ENCODE results near the gene STAT2. TPM values are rescaled to one million over a fixed set of nuclear protein-coding genes. Genes with fewer than 3 reads are reported as not detected.
A peak's percentile ranks its signal among the peaks of the same experiment; 100 is the strongest.

Gene STAT2
- polyA plus RNA-seq, 3 donors, result 109 to 251 (median 142) TPM

DNA sequence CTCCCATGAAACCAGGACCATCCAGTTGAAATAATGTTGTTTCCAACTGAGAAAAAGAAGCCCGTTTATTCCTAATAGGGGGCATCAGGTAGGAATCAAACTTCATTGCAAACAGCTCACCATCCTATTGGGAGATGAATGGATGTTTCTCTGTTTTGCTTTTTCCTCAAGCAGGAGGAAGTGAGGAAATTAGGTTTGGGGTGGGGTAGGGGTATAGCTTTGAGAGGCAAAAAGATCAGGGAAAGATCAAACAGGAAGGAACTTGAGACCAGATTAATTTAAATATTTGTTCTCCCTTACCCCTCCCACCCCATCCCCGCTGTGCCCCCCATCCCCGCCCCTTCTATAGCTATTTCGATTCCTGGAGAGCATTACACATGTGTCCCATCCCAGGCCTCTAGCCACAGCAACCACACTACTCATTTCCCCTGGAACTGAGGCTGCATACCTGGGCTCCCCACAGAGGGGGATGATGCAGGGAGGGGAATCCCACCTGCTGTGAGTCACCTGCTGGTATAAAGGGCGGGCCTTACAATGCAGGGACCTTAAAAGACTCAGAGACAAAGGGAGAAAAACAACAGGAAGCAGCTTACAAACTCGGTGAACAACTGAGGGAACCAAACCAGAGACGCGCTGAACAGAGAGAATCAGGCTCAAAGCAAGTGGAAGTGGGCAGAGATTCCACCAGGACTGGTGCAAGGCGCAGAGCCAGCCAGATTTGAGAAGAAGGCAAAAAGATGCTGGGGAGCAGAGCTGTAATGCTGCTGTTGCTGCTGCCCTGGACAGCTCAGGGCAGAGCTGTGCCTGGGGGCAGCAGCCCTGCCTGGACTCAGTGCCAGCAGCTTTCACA, 21.4 kb downstream of the STAT2 start, which contains the start of gene IL23A:
Gene IL23A, plus strand, starts transcription at position 577 of the 850 bp plus-strand sequence. Its CDS starts 161 bp downstream, at position 738.
- Histone ChIP-seq H3K4me2 (replicated peaks; ENCODE audit: extremely low read depth, low read length, poor library complexity, severe bottlenecking) (peak within 1 kb of the TSS; percentile 63), H3K27me3 (ENCODE audit: control insufficient read depth in 2 of 2, insufficient read depth in 2 of 2, low read length in 2 of 2) (no peaks in the 10 kb centered on the region), H4K20me1 (ENCODE audit: insufficient read depth, low read length) (peaks cover 6% of the 10 kb centered on the region), H3K4me3 (replicated peaks in 1 of 3; ENCODE audit: low read depth in 2 of 3, low read length in 3 of 3) (peak within 1 kb of the TSS in 1 of 3 experiments; percentile 43), H2AFZ (ENCODE audit: insufficient read depth, low read depth, low read length, poor library complexity, severe bottlenecking) (peak within 1 kb of the TSS; percentile 57), H3K9ac (ENCODE audit: insufficient read depth, low read length, poor library complexity, severe bottlenecking) (peak within 1 kb of the TSS; percentile 46), H3K27ac (ENCODE audit: low read depth in 1 of 2, low read length in 2 of 2) (peak within 1 kb of the TSS; percentile 73 to 86), H3K36me3 (replicated peaks in 1 of 2; ENCODE audit: control insufficient read depth in 1 of 2, insufficient read depth in 2 of 2, low read length in 2 of 2) (peaks cover 22 to 28% of the 10 kb centered on the region in 2 donors), H3K9me3 (replicated peaks in 1 of 2; ENCODE audit: control insufficient read depth in 1 of 2, insufficient read depth in 1 of 2, low read length in 2 of 2) (no peaks in the 10 kb centered on the region), H3K4me1 (ENCODE audit: control insufficient read depth in 1 of 2, insufficient read depth in 2 of 2, low read length in 2 of 2) (peaks cover 54 to 57% of the 10 kb centered on the region in 2 donors), H3K79me2 (ENCODE audit: insufficient read depth, low read length) (peaks cover 7% of the 10 kb centered on the region)
- WGBS (ENCODE audit: insufficient coverage), result 13% methylated on average over 4 of the region's 9 CpGs
- Mint-ChIP-seq H3K9me3 (no peaks in the 10 kb centered on the region), H3K27ac (peak within 1 kb of the TSS; percentile 89 to 95 (median 93)), H3K4me3 (peak within 1 kb of the TSS; percentile 21 to 67), H3K27me3 (ENCODE audit: low read depth in 3 of 3) (peaks cover 0 to 3% (median 2%) of the 10 kb centered on the region in 3 donors), H3K36me3 (peaks cover 22 to 30% of the 10 kb centered on the region in 2 donors), H3K4me1 (peaks cover 50% of the 10 kb centered on the region)
- DNase-seq, result peak; percentile 18 to 92 (median 23)
- intact Hi-C loops (cut with micrococcal nuclease), result loop anchor here in 1 of 2 donors (10.0 kb wide), 1 partner anchor 126 kb away; the partner anchor contains the start of gene SPRYD4
- TF ChIP-seq, protein P1, sequence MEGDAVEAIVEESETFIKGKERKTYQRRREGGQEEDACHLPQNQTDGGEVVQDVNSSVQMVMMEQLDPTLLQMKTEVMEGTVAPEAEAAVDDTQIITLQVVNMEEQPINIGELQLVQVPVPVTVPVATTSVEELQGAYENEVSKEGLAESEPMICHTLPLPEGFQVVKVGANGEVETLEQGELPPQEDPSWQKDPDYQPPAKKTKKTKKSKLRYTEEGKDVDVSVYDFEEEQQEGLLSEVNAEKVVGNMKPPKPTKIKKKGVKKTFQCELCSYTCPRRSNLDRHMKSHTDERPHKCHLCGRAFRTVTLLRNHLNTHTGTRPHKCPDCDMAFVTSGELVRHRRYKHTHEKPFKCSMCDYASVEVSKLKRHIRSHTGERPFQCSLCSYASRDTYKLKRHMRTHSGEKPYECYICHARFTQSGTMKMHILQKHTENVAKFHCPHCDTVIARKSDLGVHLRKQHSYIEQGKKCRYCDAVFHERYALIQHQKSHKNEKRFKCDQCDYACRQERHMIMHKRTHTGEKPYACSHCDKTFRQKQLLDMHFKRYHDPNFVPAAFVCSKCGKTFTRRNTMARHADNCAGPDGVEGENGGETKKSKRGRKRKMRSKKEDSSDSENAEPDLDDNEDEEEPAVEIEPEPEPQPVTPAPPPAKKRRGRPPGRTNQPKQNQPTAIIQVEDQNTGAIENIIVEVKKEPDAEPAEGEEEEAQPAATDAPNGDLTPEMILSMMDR (IDR thresholded peaks at IDR 0.05), result no peak

DNA sequence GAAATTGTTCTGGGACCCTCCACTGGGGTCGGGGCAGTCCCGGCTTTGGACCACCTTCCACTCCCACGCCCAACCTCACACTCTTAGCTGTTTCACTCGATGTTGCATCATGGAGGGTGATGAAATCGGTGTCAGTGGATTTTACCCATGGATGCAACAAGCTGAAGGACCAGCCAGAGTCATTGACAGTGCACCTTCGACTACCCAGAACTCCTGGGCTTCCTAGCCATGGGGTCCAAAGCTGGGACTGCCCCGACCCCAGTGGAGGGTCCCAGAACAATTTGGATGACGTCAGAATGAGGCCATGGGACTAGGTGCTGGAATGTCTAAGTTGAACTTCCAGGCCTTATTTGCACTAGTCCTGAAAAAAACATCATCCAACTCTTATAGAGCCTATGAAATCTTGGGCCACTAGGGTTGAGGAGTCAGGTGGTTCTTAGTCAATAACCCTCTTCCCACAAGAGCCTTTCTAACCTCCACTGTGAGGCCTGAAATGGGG, 22.1 kb downstream of the STAT2 start:
- peak overlapping the region in 1 of 3 experiments; percentile 43 for H3K4me3 ChIP-seq (replicated peaks in 1 of 3; ENCODE audit: low read depth in 2 of 3, low read length in 3 of 3)

More for the DNA sequence above, 22.1 kb downstream of the STAT2 start:
- H3K4me3 Mint-ChIP-seq, result peak overlapping the region; percentile 32 to 53
- peak overlapping the region; percentile 81 to 95 (median 93) for H3K27ac Mint-ChIP-seq
- Histone ChIP-seq H3K9ac (ENCODE audit: insufficient read depth, low read length, poor library complexity, severe bottlenecking) (no peak overlapping the region), H3K4me1 (ENCODE audit: control insufficient read depth in 1 of 2, insufficient read depth in 2 of 2, low read length in 2 of 2) (peaks cover 62 to 64% of the 10 kb centered on the region in 2 donors), H3K27ac (ENCODE audit: low read depth in 1 of 2, low read length in 2 of 2) (peak overlapping the region; percentile 73 to 86), H3K79me2 (ENCODE audit: insufficient read depth, low read length) (peaks cover 14% of the 10 kb centered on the region), H3K9me3 (replicated peaks in 1 of 2; ENCODE audit: control insufficient read depth in 1 of 2, insufficient read depth in 1 of 2, low read length in 2 of 2) (no peaks in the 10 kb centered on the region), H3K36me3 (replicated peaks in 1 of 2; ENCODE audit: control insufficient read depth in 1 of 2, insufficient read depth in 2 of 2, low read length in 2 of 2) (peaks cover 15 to 20% of the 10 kb centered on the region in 2 donors), H3K27me3 (ENCODE audit: control insufficient read depth in 2 of 2, insufficient read depth in 2 of 2, low read length in 2 of 2) (no peaks in the 10 kb centered on the region), H2AFZ (ENCODE audit: insufficient read depth, low read depth, low read length, poor library complexity, severe bottlenecking) (no peak overlapping the region), H3K4me2 (replicated peaks; ENCODE audit: extremely low read depth, low read length, poor library complexity, severe bottlenecking) (peak overlapping the region; percentile 63), H4K20me1 (ENCODE audit: insufficient read depth, low read length) (no peaks in the 10 kb centered on the region)
- peaks cover 15 to 24% of the 10 kb centered on the region in 2 donors for H3K36me3 Mint-ChIP-seq
- DNase-seq, result peak; percentile 64 to 93 (median 70)
- TF ChIP-seq, protein P1 (IDR thresholded peaks at IDR 0.05), result no peak
- WGBS (ENCODE audit: insufficient coverage), result 0% methylated on average over 3 of the region's 8 CpGs
- intact Hi-C loops (cut with micrococcal nuclease), result loop anchor here in 1 of 2 donors (10.0 kb wide), 1 partner anchor 127 kb away; the partner anchor contains the start of gene SPRYD4
- peaks cover 58% of the 10 kb centered on the region for H3K4me1 Mint-ChIP-seq
- H3K9me3 Mint-ChIP-seq, result no peaks in the 10 kb centered on the region
- H3K27me3 Mint-ChIP-seq (ENCODE audit: low read depth in 3 of 3), result peaks cover 0 to 3% (median 2%) of the 10 kb centered on the region in 3 donors
